ENCODE results near the gene SCGB1C1.

DNA sequence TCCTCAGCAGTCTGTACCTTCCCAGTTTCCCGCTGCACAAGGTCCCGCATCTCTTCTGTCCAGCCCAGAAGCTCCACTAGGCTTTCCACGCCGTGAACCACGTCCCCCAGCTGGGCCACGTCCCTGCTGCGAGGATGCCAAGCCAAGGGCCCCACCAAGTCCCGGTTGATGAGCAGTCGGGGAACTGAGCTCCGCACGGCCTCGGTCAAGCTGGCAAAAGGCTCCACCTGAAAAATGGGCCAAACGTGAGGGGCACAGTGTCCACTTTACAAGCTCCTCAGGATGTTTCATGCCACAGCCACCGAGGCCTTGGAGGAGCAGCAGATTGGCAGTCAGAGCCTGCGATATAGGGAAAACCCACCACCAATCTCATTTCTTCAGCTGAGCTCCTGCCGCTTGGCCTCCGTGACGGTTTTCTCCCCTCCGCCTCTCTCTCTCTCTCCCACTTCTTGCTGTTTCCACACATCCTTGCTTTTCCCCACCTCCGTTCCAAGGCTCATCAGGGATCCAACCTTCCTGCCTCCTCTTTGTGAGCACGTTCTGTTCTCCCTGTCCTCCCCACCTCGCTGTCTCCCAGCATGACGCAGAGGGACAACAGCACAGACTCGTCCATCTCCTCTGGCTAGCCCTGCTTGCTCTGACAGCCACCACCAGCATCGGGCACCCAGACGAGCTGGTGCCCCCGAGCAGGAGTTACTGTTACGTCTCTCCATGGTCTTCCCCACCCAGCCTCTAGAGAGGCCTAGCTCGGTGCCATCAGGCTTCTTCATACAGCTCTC is 26.1 kb downstream of the SCGB1C1 start:
- TF ChIP-seq, protein P1, sequence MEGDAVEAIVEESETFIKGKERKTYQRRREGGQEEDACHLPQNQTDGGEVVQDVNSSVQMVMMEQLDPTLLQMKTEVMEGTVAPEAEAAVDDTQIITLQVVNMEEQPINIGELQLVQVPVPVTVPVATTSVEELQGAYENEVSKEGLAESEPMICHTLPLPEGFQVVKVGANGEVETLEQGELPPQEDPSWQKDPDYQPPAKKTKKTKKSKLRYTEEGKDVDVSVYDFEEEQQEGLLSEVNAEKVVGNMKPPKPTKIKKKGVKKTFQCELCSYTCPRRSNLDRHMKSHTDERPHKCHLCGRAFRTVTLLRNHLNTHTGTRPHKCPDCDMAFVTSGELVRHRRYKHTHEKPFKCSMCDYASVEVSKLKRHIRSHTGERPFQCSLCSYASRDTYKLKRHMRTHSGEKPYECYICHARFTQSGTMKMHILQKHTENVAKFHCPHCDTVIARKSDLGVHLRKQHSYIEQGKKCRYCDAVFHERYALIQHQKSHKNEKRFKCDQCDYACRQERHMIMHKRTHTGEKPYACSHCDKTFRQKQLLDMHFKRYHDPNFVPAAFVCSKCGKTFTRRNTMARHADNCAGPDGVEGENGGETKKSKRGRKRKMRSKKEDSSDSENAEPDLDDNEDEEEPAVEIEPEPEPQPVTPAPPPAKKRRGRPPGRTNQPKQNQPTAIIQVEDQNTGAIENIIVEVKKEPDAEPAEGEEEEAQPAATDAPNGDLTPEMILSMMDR (IDR thresholded peaks at IDR 0.05 in 2 of 3, conservative IDR thresholded peaks at IDR 0.05 in 1 of 3; ENCODE audit: insufficient read depth in 2 of 3, low read depth in 1 of 3, low read length in 3 of 3) = no peak
- TF ChIP-seq ZFX (CRISPR knock-in tag; IDR thresholded peaks at IDR 0.05) (no peak), ZC3H4 (CRISPR knock-in tag; IDR thresholded peaks at IDR 0.05; ENCODE audit: borderline replicate concordance) (no peak), REST (IDR thresholded peaks at IDR 0.05; ENCODE audit: borderline replicate concordance) (no peak), REST (CRISPR knock-in tag; IDR thresholded peaks at IDR 0.05; ENCODE audit: low read depth) (no peak)

Data from K562 (cell line).